ENCODE measurements around the gene ASB11.
A peak's percentile ranks its signal among the peaks of the same experiment; 100 is the strongest.

The ASB11 gene

DNA sequence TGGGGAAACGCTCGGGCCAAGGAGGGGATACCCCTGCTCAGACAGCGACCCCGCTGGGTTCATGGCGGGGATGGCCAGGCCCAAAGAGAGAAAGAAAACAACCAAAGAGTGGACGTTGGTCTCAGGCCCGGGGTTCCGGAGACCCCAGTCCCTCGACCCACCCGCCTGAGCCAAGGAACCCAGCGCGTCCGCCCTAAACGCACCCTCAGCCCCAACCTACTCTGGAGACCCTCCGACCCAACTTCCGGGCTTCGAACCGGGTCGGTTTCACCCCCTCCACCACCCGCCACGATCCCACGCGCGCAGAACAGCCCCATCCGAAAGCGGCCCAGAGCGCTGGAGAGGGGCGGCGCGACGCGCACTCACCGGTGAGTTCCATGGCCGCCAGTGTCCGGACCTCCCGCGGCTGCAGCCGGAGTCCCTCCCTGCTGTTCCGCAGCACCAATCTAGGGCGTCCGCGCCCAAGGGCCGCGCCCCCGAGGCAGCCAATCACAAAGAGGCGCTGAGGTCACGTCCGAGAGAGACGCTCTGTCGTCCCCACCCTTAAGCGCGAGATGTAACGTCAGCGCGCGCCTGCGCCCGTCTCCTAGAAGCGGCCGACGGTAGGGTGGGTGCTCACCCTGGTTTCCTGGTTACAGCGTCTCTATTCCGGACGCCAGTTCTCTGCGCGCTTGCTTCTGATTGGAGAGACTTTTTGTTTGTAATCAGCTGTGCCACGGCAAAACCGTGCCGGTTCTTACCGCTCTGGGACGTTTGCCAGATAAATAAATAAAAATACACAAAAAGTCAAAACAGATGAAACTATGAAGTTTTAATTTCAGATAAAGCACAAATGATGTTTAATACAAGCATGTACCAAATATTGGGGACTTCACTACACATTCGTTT lies 19.9 kb upstream of the ASB11 start, which contains the start of gene PIGA:
Gene PIGA, minus strand, starts transcription at position 389 of the 888 bp plus-strand sequence. CDS start 3,593 bp downstream, outside the sequence.
- H3K4me3 ChIP-seq (ENCODE audit: low read depth, low read length), result peak within 1 kb of the TSS; percentile 89
- peak; percentile 66 for TF ChIP-seq POLR2A (IDR thresholded peaks at IDR 0.05; ENCODE audit: extremely low read depth, insufficient read length)
- TF ChIP-seq, protein P1, sequence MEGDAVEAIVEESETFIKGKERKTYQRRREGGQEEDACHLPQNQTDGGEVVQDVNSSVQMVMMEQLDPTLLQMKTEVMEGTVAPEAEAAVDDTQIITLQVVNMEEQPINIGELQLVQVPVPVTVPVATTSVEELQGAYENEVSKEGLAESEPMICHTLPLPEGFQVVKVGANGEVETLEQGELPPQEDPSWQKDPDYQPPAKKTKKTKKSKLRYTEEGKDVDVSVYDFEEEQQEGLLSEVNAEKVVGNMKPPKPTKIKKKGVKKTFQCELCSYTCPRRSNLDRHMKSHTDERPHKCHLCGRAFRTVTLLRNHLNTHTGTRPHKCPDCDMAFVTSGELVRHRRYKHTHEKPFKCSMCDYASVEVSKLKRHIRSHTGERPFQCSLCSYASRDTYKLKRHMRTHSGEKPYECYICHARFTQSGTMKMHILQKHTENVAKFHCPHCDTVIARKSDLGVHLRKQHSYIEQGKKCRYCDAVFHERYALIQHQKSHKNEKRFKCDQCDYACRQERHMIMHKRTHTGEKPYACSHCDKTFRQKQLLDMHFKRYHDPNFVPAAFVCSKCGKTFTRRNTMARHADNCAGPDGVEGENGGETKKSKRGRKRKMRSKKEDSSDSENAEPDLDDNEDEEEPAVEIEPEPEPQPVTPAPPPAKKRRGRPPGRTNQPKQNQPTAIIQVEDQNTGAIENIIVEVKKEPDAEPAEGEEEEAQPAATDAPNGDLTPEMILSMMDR (IDR thresholded peaks at IDR 0.05; ENCODE audit: low read depth, low read length), result no peak
- TF ChIP-seq, protein P2, sequence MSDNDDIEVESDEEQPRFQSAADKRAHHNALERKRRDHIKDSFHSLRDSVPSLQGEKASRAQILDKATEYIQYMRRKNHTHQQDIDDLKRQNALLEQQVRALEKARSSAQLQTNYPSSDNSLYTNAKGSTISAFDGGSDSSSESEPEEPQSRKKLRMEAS (IDR thresholded peaks at IDR 0.05; ENCODE audit: low read depth, low read length), result 0 out of 2 replicates have a peak, but pooled peaks have one; percentile 22
- TF ChIP-seq MYC (IDR thresholded peaks at IDR 0.05; ENCODE audit: low read depth, low read length), result peak; percentile 17; the same call in 1 of the 2 replicates
- DNase-seq (ENCODE audit: low read depth), result peak; percentile 95

DNA sequence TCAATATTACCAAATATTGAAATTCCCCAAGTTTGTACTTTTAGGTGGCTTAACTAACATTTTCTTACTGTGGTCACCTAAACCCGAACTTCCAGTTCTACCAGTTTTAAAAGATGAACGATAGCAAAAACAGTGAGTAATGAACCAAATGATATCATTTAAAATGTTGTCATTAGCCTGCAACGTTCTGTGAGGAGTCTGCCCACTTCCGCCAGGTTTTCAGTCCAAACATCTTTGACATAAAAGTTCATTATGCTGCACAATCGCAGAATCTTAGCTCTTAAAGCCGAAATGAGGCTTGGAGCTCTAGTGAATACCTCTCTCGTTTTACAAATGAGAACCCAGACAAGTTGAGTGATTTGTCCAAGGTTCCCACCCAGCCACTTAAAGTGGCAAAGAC lies 19.1 kb upstream of the ASB11 start:
- TF ChIP-seq POLR2A (IDR thresholded peaks at IDR 0.05; ENCODE audit: extremely low read depth, insufficient read length) (no peak), MYC (IDR thresholded peaks at IDR 0.05; ENCODE audit: low read depth, low read length) (no peak)
- TF ChIP-seq, protein P2 (IDR thresholded peaks at IDR 0.05; ENCODE audit: low read depth, low read length), result no peak
- TF ChIP-seq, protein P1 (IDR thresholded peaks at IDR 0.05; ENCODE audit: low read depth, low read length), result no peak
- no peak for DNase-seq (ENCODE audit: low read depth)

DNA sequence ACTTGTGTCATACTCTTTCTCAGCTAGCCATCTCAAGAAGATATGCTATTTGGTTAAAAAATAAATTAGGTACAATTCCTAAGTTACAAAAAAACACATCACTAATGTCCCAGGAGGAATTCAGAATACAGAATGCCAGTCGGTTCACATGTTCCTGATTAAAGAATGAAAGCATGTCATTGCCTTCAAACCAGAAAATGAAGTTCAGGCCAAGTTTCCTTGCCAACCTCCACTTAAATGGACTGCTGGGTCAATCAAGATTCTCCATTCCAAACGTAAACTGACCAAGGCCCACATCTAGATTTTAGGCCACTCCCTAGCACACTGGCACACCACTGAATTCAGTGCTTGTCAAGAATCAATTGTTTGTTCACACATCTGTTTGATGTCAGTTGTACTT lies 13.4 kb upstream of the ASB11 start:
- H3K4me3 ChIP-seq (ENCODE audit: low read depth, low read length), result no peak overlapping the region
- no peak for DNase-seq (ENCODE audit: low read depth)
- TF ChIP-seq POLR2A (IDR thresholded peaks at IDR 0.05; ENCODE audit: extremely low read depth, insufficient read length), result no peak
- TF ChIP-seq, protein P1 (IDR thresholded peaks at IDR 0.05; ENCODE audit: low read depth, low read length), result no peak
- TF ChIP-seq, protein P2 (IDR thresholded peaks at IDR 0.05; ENCODE audit: low read depth, low read length), result no peak
- TF ChIP-seq MYC (IDR thresholded peaks at IDR 0.05; ENCODE audit: low read depth, low read length), result no peak

More for the DNA sequence above, 19.1 kb upstream of the ASB11 start:
- peak overlapping the region; percentile 89 for H3K4me3 ChIP-seq (ENCODE audit: low read depth, low read length)

DNA sequence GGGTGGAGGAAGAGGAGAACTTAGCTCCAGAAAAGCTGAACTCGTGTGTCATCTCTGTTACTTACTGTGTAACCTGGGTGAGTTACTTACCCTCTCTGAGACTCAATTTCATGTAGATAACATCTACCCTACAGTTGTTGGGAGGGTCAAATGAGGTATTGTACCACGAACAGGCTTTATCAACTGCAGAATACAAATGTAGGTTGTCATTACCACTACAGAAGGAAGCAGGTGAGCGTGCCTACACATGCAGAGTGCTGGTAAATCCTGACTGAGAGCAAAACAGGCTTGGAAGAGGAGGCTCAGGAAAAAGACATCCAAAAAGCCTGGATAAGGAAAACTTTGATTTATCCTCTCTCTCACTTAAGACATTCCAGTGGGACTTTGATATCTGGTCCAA lies 12.7 kb upstream of the ASB11 start:
- TF ChIP-seq, protein P1 (IDR thresholded peaks at IDR 0.05; ENCODE audit: low read depth, low read length), result no peak
- TF ChIP-seq POLR2A (IDR thresholded peaks at IDR 0.05; ENCODE audit: extremely low read depth, insufficient read length), result no peak
- no peak for TF ChIP-seq MYC (IDR thresholded peaks at IDR 0.05; ENCODE audit: low read depth, low read length)
- TF ChIP-seq, protein P2 (IDR thresholded peaks at IDR 0.05; ENCODE audit: low read depth, low read length), result no peak
- no peak for DNase-seq (ENCODE audit: low read depth)

DNA sequence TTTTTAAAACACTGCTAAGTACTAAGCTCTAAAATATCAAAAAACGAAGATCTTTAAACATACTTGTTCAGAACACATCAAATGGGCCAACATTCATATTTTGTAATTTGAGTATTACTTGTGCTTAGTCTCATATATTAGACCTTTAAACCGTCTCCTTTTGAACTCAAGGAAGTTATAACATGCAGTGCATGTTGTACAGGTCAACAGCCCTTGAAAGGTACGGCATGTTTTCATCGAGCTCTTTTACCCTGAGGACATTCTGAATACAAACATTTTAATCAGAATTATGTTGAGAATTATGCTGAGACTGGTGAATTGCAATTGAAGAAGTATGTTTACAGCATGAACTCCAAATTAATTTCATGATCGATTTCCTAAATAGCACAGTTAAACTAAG lies 7.0 kb upstream of the ASB11 start:
- no peak overlapping the region for H3K4me3 ChIP-seq (ENCODE audit: low read depth, low read length)
- DNase-seq (ENCODE audit: low read depth), result no peak
- TF ChIP-seq, protein P1 (IDR thresholded peaks at IDR 0.05; ENCODE audit: low read depth, low read length), result no peak

More for the DNA sequence above, 12.7 kb upstream of the ASB11 start:
- no peak overlapping the region for H3K4me3 ChIP-seq (ENCODE audit: low read depth, low read length)

Data from NB4 (cell line).